Neuronal stem cell (in vitro differentiated cells): ENCODE measurements around the gene PARD3B.

Source experiments
- DNase-seq: peaks from one replicate; pipeline ENCODE4 v3.0.0-alpha.2; 2013; ENCODE audit warnings: low spot score
- H2AFZ ChIP-seq: one replicate; pipeline ENCODE4 v1.6.1; 2013; ENCODE audit warnings: mild to moderate bottlenecking, low read length, inconsistent platforms
- H2AK5ac ChIP-seq: 2 replicates; pipeline ENCODE4 v1.6.1; 2013; ENCODE audit warnings: low read depth, mild to moderate bottlenecking, inconsistent platforms, low read length, moderate library complexity, mixed read lengths
- H2BK120ac ChIP-seq: 2 replicates; pipeline ENCODE4 v1.6.1; 2013; ENCODE audit warnings: low read depth, mild to moderate bottlenecking, inconsistent platforms, low read length, moderate library complexity, mixed read lengths
- H2BK12ac ChIP-seq: one replicate; pipeline ENCODE4 v1.6.1; 2013; ENCODE audit warnings: low read length, inconsistent platforms
- H2BK15ac ChIP-seq: 2 replicates; pipeline ENCODE4 v1.6.1; 2013; ENCODE audit warnings: mild to moderate bottlenecking, low read length, inconsistent platforms, mixed read lengths
- H2BK5ac ChIP-seq: one replicate; pipeline ENCODE4 v1.6.1; 2013; ENCODE audit warnings: inconsistent platforms, mild to moderate bottlenecking, low read length, moderate library complexity
- H3K14ac ChIP-seq: one replicate; pipeline ENCODE4 v1.6.1; 2013; ENCODE audit warnings: low read length, inconsistent platforms
- H3K18ac ChIP-seq: 2 replicates; pipeline ENCODE4 v1.6.1; 2013; ENCODE audit warnings: low read length, inconsistent platforms
- H3K23ac ChIP-seq: 2 replicates; pipeline ENCODE4 v1.6.1; 2013; ENCODE audit warnings: low read depth, mild to moderate bottlenecking, mixed read lengths, low read length, inconsistent platforms; ENCODE audit not compliant: poor library complexity
- H3K27ac ChIP-seq: replicated peaks from 3 replicates; pipeline ENCODE4 v1.5.1; 2013; ENCODE audit warnings: low read length, inconsistent platforms
- H3K27me3 ChIP-seq, 3 experiments: 2 replicates each; pipeline ENCODE4 v1.6.1; 2013; ENCODE audit warnings: low read length in 3 of 3, mild to moderate bottlenecking in 2 of 3, inconsistent platforms in 1 of 3, low read depth in 1 of 3, mixed read lengths in 1 of 3, moderate library complexity in 1 of 3; ENCODE audit not compliant: control insufficient read depth in 3 of 3, insufficient read depth in 3 of 3
- H3K36me3 ChIP-seq, 2 donors: replicated peaks in 1 of 2; 2 replicates each; pipeline ENCODE4 v1.6.1; 2013; ENCODE audit warnings: low read length in 2 of 2; ENCODE audit not compliant: control insufficient read depth in 2 of 2, insufficient read depth in 2 of 2
- H3K4ac ChIP-seq: 2 replicates; pipeline ENCODE4 v1.6.1; 2013; ENCODE audit warnings: inconsistent platforms, mild to moderate bottlenecking, low read length, moderate library complexity
- H3K4me1 ChIP-seq, 2 donors: 1 replicate in 1 of 2; 2 replicates in 1 of 2; pipeline ENCODE4 v1.6.1; 2013; ENCODE audit warnings: low read length in 2 of 2, low read depth in 1 of 2; ENCODE audit not compliant: control insufficient read depth in 2 of 2, insufficient read depth in 1 of 2
- H3K4me2 ChIP-seq: one replicate; pipeline ENCODE4 v1.6.1; 2013; ENCODE audit warnings: mild to moderate bottlenecking, low read length, inconsistent platforms; ENCODE audit not compliant: insufficient read depth, poor library complexity, severe bottlenecking
- H3K4me3 ChIP-seq, 2 donors: 2 replicates each; pipeline ENCODE4 v1.5.1; 2013; ENCODE audit warnings: low read length in 2 of 2, mild to moderate bottlenecking in 2 of 2, inconsistent platforms in 1 of 2, moderate library complexity in 1 of 2
- H3K79me1 ChIP-seq: one replicate; pipeline ENCODE4 v1.6.1; 2013; ENCODE audit warnings: low read depth, mild to moderate bottlenecking, inconsistent platforms, low read length, moderate library complexity
- H3K9ac ChIP-seq: one replicate; pipeline ENCODE4 v1.6.1; 2013; ENCODE audit warnings: mild to moderate bottlenecking, low read depth, low read length, inconsistent platforms; ENCODE audit not compliant: poor library complexity
- H3K9me3 ChIP-seq, 2 donors: replicated peaks in 1 of 2; 2 replicates each; pipeline versions ENCODE3 to v1.6.1; 2013; ENCODE audit warnings: low read length in 2 of 2, mild to moderate bottlenecking in 2 of 2, inconsistent platforms in 1 of 2, low read depth in 1 of 2, mixed read lengths in 1 of 2, moderate library complexity in 1 of 2; ENCODE audit not compliant: control insufficient read depth in 2 of 2, insufficient read depth in 1 of 2
- H4K8ac ChIP-seq: one replicate; pipeline ENCODE4 v1.6.1; 2013; ENCODE audit warnings: low read depth, mild to moderate bottlenecking, inconsistent platforms, low read length, moderate library complexity
- H4K91ac ChIP-seq: one replicate; pipeline ENCODE4 v1.6.1; 2013; ENCODE audit warnings: low read length, low read depth, mild to moderate bottlenecking, inconsistent platforms; ENCODE audit not compliant: poor library complexity
- WGBS, 2 donors: extraction: QIAGEN DNeasy Blood & Tissue Kit; methylation state at CpG; one replicate each; pipeline ENCODE4 v1.1.7; 2013; ENCODE audit warnings: missing lambda C conversion rate in 2 of 2, mixed read lengths in 1 of 2; ENCODE audit not compliant: insufficient read length in 2 of 2, insufficient replicate concordance in 1 of 2; ENCODE audit errors: extremely low coverage in 2 of 2; 5-methylcytosine and 5-hydroxymethylcytosine counted together

The PARD3B gene

DNA sequence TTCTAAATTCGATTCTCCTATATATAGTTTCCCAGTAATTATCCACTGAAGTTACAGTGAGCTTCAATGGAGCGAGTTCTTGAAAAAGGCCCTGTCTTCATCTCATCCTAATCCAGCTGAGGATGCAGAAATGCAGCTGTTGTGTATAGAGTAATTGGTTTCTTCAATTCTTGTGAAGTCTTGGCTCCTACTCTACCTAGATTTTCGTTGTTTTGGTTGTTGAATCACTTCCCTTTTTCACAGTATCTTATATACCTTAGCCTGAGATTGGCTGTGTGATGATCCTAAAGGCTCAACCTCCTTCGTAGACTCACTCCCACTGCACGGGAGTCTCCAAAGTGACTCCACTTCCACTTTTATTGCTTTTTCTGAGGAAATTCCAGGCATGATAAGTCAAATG is 280.4 kb downstream of the PARD3B start:
- Histone ChIP-seq H3K14ac (no peak overlapping the region), H3K18ac (no peak overlapping the region), H3K36me3 (no peaks in the 10 kb centered on the region), H2BK5ac (no peak overlapping the region), H2BK15ac (no peak overlapping the region), H2BK12ac (no peak overlapping the region), H3K27ac (no peak overlapping the region), H2AFZ (no peak overlapping the region), H3K27me3 (no peaks in the 10 kb centered on the region), H3K4me1 (peaks cover 0 to 16% of the 10 kb centered on the region in 2 donors), H4K8ac (no peak overlapping the region), H3K4me2 (no peak overlapping the region), H3K9me3 (peaks cover 2 to 11% of the 10 kb centered on the region in 2 donors), H3K79me1 (no peaks in the 10 kb centered on the region), H4K91ac (no peak overlapping the region), H2BK120ac (no peak overlapping the region), H2AK5ac (no peak overlapping the region), H3K23ac (no peak overlapping the region), H3K9ac (no peak overlapping the region), H3K4me3 (no peak overlapping the region), H3K4ac (no peak overlapping the region)
- WGBS, 2 donors = no CpG with 5 or more reads among the region's 5 CpGs
- no peak for DNase-seq

- H3K79me1 ChIP-seq = no peaks in the 10 kb centered on the region
- H3K9me3 ChIP-seq = peaks cover 2 to 7% of the 10 kb centered on the region in 2 donors
- H3K4me3 ChIP-seq = no peak overlapping the region
- H4K8ac ChIP-seq = no peak overlapping the region
- H3K4me1 ChIP-seq = peaks cover 0 to 16% of the 10 kb centered on the region in 2 donors
- H3K18ac ChIP-seq = no peak overlapping the region
- H4K91ac ChIP-seq = no peak overlapping the region
- no peak overlapping the region for H2AK5ac ChIP-seq
- H3K23ac ChIP-seq = no peak overlapping the region
- no peak overlapping the region for H3K4ac ChIP-seq
- H2BK120ac ChIP-seq = no peak overlapping the region
- no peak overlapping the region for H3K4me2 ChIP-seq
- no peak overlapping the region for H2AFZ ChIP-seq
- H3K27ac ChIP-seq = no peak overlapping the region
- H3K9ac ChIP-seq = no peak overlapping the region
- no peaks in the 10 kb centered on the region for H3K36me3 ChIP-seq
- WGBS, 2 donors = no CpG with 5 or more reads among the region's 9 CpGs
- no peaks in the 10 kb centered on the region for H3K27me3 ChIP-seq
- no peak for DNase-seq
- H3K14ac ChIP-seq = no peak overlapping the region
- H2BK15ac ChIP-seq = no peak overlapping the region
- no peak overlapping the region for H2BK5ac ChIP-seq
- no peak overlapping the region for H2BK12ac ChIP-seq
These were observed 282.7 kb downstream of the PARD3B start for GRCh38 chr2:204827701-204828590.

DNA sequence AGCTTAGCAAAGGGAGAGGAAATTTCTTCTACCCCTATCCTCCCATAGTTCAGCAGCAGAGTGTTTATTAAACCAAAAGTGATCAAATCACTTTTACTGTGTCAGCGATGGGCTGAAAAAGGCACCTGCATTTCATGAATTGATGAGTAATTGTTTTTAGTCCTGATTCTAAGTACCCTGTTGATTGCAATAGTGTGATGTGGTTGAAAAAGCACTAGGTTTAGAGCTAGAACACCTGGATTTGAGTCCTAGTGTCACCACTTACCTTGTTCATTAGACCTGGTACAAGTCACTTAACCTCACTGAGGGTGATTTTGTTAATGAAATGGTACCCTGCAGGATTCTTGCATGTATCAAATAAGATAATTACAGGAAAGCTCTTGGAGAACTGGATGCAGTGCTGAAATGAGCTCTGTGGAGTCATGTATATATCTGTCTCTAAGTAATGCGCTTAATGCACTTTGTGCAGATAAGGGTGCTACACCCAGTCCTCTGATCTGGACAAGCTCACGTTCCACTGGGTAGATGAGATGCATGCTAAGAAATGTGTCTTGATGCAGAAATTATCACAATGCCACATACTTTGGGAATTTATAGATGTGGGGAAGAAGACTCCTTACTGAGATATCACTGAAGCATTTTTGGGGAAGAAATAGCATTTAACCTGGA is 289.6 kb downstream of the PARD3B start:
- H3K27me3 ChIP-seq = no peaks in the 10 kb centered on the region
- H3K4me2 ChIP-seq = no peak overlapping the region
- H3K4me1 ChIP-seq = no peaks in the 10 kb centered on the region
- no peak overlapping the region for H2AFZ ChIP-seq
- H4K91ac ChIP-seq = no peak overlapping the region
- no peak overlapping the region for H3K4me3 ChIP-seq
- no peak overlapping the region for H3K27ac ChIP-seq
- H3K9me3 ChIP-seq = no peaks in the 10 kb centered on the region
- no CpG with 5 or more reads among the region's 3 CpGs for WGBS, 2 donors
- no peak overlapping the region for H2BK5ac ChIP-seq
- H2BK120ac ChIP-seq = no peak overlapping the region
- H3K36me3 ChIP-seq = no peaks in the 10 kb centered on the region
- H2AK5ac ChIP-seq = no peak overlapping the region
- no peak overlapping the region for H3K23ac ChIP-seq
- DNase-seq = no peak
- no peak overlapping the region for H2BK12ac ChIP-seq
- H3K9ac ChIP-seq = no peak overlapping the region
- no peaks in the 10 kb centered on the region for H3K79me1 ChIP-seq
- no peak overlapping the region for H3K14ac ChIP-seq
- no peak overlapping the region for H3K4ac ChIP-seq
- H2BK15ac ChIP-seq = no peak overlapping the region
- H4K8ac ChIP-seq = no peak overlapping the region
- no peak overlapping the region for H3K18ac ChIP-seq

- Histone ChIP-seq H3K4me2 (no peak overlapping the region), H4K8ac (no peak overlapping the region), H3K4me3 (no peak overlapping the region), H3K4ac (no peak overlapping the region), H3K18ac (no peak overlapping the region), H2BK120ac (no peak overlapping the region), H3K14ac (no peak overlapping the region), H2AK5ac (no peak overlapping the region), H2BK12ac (no peak overlapping the region), H2AFZ (no peak overlapping the region), H2BK15ac (no peak overlapping the region), H3K9ac (no peak overlapping the region), H3K27ac (no peak overlapping the region), H3K9me3 (no peaks in the 10 kb centered on the region), H3K4me1 (no peaks in the 10 kb centered on the region), H4K91ac (no peak overlapping the region), H3K27me3 (no peaks in the 10 kb centered on the region), H3K36me3 (no peaks in the 10 kb centered on the region), H3K79me1 (no peaks in the 10 kb centered on the region), H3K23ac (no peak overlapping the region), H2BK5ac (no peak overlapping the region)
- no peak for DNase-seq
- WGBS, 2 donors = no CpG with 5 or more reads among the region's 3 CpGs
These were observed 290.5 kb downstream of the PARD3B start for GRCh38 chr2:204835786-204836185.
